Stimulated activated CD4-positive, alpha-beta T cell treated with anti-CD3 and anti-CD28 coated beads, Interleukin-4, amount 100 ng/mL, for 24 hours (primary cell): ENCODE results near the gene PTPRG.

Experiments
- DNase-seq: peaks from one replicate; pipeline ENCODE4 v3.0.0-alpha.2; 2020

Gene PTPRG

DNA sequence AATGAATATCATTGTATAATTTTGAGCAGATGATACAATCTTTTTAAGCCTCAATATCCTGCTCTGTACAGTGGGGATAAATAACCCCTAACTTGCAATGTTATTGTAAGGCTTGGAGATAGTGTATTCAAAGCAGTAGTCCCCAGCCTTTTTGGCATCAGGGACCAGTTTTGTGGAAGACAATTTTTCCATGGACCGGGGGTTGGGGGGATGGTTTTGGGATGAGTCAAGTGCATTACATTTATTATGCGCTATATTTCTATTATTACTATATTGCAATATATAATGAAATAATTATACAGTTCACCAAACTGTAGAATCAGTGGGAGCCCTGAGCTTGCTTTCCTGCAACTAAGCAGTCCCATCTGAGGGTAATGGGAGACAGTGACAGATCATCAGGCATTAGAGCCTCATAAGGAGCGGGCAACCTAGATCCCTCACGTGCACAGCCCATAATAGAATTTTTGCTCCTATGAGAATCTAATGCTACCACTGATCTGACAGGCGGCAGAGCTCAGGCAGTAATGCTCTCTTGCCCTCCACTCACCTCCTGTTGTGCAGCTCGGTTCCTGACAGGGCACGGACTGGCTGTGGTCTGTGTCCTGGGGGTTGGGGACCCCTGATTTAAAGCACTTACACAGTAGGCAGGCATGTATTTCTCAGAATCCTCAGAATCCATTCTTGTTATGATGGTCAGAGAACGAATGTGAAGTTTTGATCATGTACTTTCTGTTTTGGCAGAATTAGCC is 102.2 kb downstream of the PTPRG start:
- DNase-seq: no peak

DNA sequence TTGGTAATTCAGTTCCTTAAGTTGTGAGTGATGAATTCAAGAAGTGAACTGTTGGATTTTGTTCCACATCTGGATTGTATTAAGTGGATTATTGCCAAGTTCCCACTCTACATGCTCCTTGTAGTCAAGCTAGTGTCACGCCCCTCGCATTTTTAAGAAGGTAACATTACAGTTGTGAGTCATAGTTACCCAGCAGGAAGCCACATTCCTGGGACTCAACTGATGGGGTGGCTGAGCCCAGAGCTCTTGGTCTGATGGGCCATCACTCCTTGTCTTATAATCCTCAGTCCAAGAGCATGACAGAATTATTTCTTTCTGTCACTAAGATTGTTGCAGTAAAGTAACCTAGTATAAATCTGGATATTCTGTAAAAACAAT is 102.7 kb downstream of the PTPRG start:
- DNase-seq: no peak

DNA sequence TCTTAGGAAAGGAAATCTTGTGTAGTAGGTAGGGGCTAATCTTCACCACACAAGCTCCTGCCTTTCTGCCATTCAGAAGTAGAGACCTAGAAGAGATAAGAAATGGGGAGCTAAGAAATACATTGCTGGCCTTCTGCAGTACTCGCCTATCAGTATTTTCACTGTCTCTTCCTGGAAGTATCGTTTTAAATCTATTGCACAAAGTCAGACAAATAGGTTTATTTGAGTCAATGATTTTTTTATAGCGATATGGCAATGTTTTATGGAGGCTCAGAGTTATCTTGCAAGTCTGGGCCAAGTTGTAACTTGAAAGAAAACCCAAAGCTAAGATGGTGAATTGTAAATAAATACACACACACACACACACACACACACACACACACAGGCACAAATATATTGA is 103.8 kb downstream of the PTPRG start:
- no peak for DNase-seq

DNA sequence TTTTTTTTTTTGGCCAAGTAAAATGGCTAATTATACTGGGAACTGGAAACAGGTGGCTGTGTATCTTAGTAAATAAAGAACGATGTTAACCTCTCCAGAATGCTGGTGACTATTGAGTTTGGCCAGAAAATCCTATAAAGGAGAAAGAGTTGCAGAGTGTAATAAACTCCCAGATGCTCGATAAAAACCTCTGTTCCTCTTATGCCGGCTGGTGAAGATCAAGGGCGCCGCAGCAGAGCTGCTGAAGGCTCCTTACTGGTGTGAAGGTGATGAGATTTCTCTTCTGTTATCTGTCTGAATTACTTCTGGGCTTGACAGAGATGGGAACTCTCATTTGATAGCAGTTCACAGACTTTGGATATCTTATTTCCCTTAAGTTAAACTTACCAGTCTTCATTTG is 104.6 kb downstream of the PTPRG start:
- no peak for DNase-seq

DNA sequence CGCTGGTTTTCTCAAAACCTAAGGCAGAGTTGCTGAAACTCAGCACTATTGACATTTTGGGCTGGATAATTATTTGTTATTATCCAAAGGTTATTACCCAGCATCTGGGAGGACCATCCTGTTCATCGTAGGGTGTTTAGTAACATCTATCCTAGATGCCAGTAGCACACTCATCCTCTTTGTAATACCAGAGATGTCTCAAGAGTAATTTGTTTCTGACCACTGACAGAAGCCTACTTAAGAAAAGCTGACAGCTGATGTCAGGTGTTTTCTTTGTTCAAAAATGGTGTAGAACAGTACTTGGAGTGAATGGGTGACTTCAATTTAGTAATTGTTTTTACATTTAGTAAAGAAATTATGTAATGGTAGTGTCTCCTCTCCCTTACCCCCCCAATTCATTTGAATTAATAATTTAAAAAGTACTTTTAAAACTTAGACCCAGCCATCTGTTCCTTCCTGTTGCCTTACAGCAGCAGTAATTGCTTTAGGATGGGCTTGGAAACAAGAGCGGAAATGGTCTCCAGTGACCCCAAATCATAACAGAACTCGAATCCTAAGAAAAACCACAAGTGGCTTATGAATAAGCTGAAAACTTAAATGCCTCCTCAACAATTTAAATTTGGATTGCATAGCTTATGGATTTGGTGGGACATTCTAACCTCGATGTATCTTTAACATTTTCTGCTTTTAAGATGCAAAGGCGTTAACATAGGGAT is 105.4 kb downstream of the PTPRG start:
- no peak for DNase-seq

DNA sequence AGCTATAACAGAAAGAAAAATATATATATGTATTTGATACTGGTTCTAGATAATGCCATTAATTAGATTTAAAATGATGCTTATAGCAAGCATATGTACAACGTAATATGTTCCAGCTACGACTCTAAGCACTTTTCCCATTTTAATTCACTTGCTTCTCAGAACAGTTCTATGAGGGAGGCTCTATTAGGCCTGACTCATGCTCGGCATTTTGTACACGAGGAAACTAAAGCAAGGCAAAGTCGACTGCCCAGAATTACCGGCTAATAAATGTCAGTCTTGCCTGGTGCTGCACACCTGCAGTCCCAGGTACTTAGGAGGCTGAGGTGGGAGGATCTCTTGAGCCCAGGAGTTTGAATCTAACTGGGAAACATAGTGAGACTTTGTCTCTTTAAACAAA is 106.0 kb downstream of the PTPRG start:
- DNase-seq: no peak

DNA sequence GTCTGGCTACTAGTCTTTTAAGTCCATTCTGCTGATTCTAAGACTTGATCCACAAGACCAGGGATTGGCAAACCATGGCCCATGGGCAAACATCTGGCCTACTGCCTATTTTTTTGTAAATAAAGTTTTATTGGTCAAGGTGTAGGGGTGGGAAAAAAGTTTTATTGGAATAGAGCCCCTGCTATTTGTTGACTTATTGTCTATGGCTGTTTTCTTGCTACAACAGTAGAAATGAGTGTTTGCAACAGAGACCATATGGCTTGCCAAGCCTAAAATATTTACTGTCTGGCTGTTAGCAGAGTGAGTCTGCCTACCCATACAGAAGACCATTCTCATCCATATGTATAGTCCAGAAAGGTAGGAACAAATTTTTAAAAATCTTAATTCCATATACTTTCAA is 106.4 kb downstream of the PTPRG start:
- DNase-seq: no peak

DNA sequence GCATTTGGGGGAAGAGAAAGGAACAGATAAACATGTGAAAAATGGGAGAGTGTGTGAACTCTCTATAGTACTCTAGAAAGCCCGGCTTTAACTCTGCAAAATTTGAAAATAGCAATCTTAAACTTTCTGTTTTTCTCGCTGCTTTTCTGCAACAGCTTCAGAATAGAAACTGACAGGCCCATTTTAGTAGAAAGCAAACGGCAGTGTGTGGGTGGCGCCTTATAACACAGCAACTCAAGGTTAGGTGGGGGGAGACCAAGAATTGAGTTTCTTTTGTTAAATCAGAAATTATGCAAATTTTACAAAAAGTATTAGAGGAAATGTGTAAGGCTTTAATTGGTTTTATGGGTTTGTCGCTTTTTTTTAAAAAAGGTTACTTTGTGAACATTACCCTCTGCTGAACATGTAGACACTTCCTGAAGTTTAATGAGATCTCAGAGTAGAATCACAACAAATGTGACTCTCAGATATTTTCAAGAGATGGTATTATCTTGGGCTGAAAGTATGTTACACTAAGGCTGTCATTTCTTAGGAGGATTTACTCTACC is 107.0 kb downstream of the PTPRG start:
- DNase-seq: no peak

DNA sequence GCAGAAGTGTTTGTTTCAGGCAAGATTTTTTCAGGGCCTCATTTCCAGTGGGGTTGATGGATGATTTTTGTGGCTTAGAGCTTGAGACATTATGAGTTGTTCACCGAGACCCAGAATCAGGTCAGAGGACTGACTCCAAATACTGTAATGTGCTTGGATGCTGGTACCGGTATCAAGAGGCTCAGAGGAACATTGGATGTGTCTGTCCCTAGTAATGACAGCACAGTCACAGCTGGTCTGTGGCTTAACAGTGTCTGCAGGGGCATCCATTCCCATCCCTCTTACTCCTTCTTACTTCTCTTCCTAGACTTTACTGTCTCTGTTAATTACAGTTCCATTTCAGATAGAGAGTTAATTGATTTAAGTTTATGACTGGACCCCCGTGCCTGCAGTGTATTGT is 107.8 kb downstream of the PTPRG start:
- no peak for DNase-seq

DNA sequence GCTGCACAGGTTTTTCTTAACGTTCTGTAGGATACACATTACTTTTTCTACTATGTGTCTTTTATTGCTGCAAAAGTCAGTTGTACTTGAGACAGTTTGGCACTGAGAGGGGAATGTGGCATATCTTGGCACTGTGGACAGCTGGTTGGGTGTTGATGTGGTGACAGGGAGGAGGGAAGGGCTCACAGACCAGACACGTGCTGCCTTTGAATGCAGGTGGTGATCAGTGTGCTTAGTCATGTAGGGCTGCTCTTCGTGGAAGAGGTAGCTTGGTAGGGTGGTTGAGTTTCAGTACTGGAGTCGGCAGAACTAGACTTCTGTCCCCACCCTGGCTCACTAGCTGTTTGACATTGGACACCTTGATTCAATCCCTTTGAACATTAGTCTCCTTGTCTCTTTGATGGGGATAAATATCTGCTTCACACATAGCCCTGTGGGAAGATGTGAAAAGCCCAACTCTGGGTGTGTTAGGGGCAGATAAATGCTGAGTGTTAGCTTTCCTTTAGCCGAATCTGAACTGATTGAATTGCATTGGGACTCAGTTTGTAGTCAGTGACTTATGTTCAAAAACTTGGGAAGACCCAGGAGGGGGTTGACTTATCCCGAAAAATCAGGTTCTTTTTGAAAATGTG is 108.4 kb downstream of the PTPRG start:
- no peak for DNase-seq

DNA sequence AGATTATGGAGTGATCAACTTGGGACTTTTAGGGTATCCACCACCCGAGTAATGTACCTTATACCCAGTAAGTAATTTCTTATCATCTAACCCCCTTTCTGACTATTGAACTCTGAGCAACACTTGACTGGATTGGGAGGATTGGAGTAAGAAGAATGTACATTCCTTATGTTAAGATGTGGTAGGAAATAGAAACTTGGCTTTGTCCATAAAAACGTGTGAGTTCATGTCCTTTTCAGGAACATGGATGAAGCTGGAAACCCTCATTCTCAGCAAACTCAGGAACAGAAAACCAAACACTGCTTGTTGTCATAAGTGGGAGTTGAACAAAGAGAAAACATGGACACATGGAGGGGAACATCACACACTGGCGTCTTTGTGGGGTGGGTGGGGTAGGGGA is 112.3 kb downstream of the PTPRG start:
- DNase-seq: no peak

DNA sequence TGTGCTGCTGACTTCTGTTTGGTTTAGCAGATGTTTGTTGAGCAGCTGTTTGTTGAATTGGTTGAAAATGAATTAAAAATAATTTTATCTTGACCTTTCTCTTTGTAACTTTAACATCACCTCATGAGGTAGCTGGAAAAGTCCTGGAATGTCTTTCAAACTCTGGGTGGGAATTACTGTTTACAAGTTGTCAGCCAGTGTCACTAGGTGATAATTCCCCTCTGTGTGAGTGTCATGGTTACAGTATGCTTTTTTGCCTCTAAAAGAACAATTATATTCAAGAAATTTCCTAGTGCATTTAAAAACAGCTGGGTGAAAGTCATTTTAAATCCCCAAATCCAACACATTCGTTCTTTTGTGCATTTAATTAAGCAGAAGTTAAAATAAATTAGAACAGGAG is 113.2 kb downstream of the PTPRG start:
- DNase-seq: no peak

DNA sequence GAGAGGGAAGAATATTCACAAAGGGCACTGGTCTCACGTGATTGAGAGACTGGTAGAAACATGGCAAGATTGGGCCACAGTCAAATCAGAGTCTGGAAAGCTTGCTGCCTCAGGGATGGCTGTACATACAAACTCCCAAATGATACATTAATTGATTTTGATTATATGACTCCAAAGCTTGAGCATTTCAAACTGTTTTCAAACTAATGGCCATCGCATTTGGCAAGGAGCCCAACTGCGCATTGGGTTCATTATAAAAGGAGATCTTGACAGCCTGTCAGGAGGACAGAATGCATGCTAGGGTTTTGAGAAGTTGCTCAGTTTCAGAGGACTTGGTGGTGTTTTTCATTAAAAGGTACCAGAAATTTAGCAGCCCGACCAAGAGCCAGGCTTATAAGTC is 117.7 kb downstream of the PTPRG start:
- no peak for DNase-seq

DNA sequence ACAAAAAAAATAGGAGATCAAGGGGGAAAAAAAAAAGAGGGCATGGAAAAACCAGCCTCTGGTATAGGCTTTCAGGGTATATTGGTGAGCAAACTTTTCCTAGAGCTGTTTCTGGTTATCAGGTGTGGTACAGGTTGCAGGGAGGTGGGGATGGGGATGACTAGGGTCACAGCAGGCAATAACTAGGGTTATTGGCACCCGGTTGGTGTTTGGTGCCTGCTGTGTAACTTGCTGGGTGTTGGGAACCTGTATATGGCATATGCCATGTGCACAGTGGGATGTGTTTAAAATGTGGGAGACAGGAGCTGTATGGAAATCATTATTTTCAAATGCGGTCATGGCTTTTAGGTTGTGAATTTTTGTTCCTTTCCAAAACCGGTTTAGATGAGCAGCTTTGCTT is 119.2 kb downstream of the PTPRG start:
- DNase-seq: no peak

DNA sequence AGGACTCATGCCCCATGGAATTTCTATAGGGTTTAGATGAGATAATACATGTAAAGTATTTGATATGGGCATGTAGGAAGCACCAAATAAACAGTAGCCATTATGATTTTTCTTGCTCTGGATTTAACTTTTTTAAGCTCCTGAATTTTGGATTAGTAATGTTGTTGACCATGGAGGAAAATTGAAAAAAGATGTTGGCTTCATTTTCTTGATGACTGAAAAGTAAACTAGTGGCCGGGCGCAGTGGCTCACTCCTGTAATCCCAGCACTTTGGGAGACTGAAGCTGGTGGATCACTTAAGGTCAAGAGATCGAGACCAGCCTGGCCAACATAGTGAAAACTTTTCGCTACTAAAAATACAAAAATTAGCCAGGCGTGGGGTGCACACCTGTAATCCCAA is 120.3 kb downstream of the PTPRG start:
- DNase-seq: no peak

DNA sequence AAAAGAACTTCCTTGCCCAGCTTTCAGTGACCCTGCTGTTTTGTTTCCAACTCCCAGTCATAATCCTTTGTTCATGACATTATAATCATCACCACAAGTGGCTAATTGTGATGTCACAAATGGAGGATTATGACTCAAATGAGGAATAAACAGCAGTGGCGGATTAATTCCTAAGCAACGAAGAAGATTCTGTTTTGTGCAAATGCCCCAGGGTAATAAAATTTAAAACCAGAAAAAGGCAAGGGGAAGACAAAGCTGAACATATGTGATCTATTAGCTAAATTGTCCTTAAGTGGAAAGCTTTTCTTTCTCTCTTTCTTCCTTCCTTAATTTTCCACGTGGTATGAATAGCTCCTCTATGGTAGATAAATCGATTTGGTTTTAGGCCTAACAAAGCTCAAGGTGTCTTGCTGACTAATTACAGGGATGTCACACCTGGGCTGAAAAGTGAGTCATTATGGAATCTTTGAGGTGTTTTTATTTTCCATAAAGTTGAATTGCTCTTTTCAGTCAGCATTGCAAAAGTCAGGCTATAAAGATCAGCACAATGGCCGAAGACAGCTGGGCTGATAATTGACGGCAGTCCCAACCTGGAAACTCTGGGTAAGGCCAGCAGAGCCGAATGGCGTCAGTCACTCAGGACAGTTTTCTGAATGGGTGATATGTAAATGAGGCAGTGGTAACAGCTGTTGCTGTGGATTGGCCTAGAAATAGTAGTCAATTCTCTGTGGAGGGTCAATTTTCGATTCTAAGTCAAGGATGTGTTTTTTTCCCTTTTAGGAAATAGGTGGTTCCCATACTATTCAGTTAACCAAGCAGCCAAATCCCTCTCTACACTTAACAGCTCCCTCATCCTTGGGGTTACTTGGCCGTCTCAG is 121.5 kb downstream of the PTPRG start:
- DNase-seq: no peak

DNA sequence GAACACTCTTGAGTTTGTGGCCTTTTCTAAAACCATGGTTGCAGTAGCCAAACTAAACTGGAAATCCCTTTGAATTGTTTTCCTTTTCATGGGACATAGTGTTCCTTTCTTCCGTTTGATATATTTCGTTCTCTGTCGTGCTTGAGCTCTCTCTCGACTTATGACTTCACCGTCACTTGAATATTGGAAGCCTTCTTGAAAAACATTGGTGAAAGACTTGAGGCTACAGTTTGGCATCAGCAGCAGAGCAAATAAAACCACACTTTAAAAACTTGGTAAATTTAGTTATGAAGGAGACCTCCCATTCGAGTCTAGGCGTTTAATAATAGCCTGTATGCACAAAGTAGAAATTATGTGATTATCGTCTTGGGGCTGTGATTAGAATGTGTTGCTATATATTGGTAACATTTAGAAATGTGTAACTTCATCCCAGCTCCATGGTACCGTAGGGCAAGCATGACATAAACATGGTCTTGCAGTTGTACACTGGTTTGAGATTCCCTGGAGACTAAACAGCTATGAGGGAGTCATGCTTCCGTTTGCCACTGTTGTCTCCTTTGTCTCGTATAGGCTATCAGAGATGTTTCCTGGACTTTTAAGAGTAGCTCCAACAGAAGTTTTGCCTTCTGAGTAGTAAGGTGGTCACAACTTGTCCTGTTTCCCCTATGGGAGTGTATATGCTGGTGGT is 122.3 kb downstream of the PTPRG start:
- DNase-seq: no peak

DNA sequence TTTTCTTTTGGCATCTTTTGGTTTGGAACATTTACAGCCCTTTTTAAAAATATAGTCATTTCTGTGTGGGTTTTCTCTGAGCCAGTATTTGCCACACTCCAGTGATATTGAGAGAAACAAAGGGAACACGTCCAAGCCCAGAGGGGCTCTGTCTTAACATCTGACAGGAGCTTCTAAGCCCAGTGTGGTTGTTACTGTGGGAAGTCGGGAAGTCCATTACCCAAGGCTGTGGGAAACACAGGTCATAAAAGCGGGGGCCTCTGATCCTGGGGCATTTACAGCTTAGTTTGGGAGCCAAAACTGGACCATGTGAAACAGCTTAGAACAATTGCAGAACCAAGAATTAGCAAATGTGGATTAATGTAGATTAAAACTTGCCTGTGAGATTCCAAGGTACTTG is 123.0 kb downstream of the PTPRG start:
- DNase-seq: no peak

DNA sequence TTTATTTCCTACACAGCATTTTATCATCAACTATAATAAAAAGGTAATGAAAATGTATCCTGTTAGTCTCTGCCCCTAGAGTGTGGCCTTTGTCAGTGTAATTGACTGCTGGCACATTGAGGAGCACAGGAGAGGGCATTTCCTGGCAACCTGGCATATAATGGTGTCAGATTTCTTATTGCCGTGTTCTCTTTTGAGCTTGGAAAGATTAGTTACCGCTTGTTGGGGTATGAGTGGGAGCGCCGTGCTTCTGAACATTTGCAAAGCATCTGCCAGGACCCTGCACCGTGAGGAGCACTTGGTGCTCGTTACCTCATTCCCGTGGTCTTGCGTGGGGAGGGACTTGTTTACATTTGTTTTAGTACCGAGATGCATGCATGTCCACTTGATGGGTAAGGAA is 124.4 kb downstream of the PTPRG start:
- DNase-seq: no peak

DNA sequence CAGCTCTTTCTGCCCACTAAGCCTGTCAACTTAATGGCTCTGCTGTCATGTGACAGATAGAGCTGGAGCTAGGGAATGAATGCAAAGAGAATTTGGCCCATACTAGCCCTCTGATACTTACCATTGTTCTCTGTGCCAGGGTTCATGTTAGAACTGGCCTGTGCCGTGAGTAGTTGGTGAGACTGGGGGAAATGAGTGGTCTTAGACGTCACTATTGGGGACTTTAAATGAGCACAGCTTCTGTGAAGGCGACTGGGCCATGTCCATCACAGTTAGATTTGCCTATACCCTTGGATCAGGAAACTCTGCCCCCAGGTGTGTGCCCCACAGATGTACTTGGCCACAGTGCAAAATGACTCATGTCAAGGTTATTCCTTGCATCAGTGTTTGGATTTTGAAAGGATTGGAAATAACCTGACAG is 124.9 kb downstream of the PTPRG start:
- DNase-seq: no peak

DNA sequence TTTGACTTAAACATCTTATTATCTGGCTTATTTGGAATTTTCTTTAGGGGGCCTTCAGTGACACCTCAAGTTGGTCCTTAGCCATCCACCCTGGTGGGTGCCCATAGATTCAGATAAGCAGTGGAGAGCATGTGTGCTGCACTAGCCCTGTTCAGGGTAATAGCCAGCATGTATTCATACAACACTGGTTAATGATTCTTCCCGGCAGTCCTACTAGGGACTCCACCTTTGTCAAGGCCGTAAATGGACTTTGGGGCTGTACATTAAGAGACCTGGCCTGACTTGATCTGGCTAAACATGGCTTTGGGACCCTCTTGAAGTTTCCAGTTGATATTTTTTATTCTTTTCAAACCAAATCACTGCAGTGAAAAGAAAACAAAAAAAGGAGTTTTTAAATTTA is 125.8 kb downstream of the PTPRG start:
- DNase-seq: no peak

DNA sequence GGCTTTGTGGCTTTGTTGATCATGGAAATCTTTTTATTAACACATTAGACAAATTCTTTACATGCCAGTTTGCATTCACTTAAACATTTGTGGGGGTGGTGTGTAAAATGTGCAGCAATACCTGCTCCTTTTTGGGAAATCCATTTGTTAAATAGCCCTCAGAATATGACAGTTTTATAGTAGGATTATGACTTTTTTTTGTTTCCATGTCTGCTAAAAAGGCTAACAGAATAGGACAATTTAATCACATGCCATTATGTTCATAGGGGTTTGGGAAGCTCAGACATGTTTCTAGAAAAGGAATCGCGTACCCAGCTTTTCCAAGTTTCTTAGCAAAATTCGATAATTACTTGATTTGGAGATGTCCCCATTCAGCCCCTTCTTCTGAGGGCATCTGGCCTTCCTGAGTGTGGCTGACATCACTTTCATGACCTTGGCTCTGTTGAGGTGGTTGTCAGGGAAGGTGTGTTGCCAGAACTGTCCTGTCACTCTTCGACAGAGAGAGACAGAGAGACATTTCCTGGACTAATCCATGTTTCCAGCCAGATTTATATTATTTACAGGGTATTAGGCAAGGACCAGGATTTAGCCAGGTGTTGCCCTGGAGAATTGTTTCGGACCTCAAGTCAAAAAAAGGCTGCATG is 126.4 kb downstream of the PTPRG start:
- no peak for DNase-seq
